ENCODE results near the gene ANKRD17.
"Not testable (repeated sequence)": the region's sequence is repeated elsewhere in the genome, so short reads cannot be mapped to it uniquely, and the experiment has no call there.

ANKRD17 gene, protein sequence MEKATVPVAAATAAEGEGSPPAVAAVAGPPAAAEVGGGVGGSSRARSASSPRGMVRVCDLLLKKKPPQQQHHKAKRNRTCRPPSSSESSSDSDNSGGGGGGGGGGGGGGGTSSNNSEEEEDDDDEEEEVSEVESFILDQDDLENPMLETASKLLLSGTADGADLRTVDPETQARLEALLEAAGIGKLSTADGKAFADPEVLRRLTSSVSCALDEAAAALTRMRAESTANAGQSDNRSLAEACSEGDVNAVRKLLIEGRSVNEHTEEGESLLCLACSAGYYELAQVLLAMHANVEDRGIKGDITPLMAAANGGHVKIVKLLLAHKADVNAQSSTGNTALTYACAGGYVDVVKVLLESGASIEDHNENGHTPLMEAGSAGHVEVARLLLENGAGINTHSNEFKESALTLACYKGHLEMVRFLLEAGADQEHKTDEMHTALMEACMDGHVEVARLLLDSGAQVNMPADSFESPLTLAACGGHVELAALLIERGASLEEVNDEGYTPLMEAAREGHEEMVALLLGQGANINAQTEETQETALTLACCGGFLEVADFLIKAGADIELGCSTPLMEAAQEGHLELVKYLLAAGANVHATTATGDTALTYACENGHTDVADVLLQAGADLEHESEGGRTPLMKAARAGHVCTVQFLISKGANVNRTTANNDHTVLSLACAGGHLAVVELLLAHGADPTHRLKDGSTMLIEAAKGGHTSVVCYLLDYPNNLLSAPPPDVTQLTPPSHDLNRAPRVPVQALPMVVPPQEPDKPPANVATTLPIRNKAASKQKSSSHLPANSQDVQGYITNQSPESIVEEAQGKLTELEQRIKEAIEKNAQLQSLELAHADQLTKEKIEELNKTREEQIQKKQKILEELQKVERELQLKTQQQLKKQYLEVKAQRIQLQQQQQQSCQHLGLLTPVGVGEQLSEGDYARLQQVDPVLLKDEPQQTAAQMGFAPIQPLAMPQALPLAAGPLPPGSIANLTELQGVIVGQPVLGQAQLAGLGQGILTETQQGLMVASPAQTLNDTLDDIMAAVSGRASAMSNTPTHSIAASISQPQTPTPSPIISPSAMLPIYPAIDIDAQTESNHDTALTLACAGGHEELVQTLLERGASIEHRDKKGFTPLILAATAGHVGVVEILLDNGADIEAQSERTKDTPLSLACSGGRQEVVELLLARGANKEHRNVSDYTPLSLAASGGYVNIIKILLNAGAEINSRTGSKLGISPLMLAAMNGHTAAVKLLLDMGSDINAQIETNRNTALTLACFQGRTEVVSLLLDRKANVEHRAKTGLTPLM (N-terminal part only)

DNA sequence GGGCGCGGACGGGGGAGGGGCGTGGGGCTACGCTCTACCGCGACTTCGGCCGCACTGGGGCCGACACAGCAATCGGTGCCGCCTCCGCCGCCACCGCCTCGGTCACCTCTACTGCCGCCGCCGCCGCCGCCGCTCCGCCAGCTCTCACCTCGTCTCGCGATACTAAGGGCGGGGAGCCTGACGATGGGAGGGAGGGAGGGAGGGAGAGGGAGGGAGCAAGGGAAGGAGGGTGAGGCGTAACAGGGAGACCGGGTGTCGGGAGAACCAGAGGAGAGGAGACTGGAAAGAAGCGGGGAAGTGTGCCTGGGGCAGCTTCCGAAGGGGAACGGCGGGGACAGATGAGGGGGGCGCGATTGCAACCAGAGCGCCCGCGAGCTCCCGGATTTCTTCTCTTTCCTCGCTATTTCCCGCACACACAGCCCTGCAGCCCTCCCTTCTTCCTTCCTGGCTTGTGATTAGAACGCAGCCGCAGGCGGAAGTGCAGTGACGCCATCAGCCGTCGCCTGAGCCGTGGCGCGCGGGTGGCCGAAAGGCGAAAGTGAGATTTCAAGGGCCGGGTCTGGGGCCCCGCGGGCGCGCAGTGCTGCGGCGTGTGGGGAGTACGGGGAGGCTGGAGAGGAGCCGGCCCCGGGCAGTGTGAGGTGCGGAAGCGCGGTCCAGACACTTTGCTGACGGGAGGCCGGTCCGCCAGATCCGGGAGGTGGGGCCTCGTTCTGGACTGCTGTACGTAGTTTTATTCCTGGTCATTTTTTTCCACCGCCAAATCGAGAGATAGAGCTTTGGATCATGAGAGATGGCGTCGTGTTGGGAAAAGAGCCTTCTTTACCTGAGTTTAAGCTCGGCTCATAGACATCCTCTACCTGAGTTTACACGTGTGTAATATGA, at the start of gene ANKRD17:
TSS of gene ANKRD17 (minus strand) at position 113 of the 885 bp plus-strand sequence. CDS start 130 bp downstream, outside the sequence.
- peak; percentile 91 for DNase-seq

DNA sequence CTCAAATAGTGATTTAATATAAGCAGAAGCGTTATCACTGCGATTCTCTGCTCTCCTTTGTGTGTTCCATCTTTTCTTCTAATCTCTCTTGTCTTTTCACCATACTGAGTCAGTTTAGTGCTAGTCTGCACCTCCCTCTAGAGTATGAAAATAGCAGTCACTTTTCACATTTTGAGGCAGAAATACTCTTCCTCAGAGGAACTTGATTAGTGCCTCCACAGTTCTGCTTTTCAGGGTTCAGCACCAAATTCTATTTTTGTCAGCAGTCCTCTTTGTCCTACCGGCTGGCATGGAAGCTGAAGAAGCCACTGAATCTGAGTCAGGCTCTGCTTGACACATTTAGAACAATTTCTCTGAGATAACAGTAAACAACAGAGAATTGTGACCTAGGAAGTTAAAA, 49.7 kb upstream of the ANKRD17 start:
- no peak for DNase-seq

DNA sequence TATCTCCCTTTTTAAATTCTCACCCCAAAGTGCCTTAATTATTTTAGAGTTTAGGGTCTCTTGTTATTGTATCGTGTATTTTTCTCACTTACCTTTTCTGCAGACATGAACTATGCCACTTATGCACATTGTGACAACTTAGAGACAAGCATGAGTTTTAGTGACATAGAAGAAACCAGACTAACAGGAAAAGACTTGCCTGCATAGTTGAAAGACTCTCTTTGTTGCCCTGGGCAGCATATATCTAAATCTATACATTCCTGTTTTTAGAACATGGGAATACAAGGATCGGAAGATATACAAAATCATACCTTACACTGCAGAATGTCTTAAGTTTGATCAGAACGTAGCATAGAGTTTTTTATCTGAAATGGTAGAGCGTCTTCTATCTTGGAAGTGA, 45.1 kb upstream of the ANKRD17 start:
- no peak for DNase-seq

DNA sequence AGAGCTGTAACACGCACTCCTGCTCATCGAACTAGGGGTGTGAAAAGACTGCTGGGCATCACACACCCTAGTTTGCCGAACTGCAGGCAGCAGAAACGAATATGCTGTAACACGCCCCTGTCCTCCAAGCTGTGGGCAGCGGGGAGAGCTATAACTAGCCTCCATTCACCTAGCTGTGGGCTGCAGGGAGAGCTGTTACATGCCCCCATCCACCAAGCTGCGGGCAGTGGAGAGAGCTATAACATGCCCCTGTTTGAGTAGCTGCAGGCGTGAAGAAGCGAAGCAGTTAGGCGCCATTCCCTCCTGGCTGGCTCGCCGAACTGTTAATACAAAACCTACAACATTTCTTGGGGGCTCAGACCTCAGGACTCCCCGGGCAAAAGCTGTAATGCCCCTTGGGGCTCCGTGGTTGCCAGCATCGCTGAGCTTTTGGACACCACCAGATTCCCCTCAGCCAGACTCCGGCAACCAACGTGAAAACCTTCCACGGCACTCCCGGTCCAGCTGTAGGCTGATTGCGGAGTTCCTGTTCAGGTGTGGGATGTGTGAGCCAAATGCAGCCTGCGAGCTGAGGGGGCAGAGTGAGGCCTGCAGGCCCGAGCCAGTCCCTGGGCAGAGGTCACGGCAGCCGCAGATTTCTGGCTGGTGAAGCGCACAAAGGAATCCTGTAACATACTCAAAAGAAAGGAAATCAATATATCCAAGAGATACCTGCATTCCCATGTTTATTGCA, 41.1 kb upstream of the ANKRD17 start:
- DNase-seq, result no peak

DNA sequence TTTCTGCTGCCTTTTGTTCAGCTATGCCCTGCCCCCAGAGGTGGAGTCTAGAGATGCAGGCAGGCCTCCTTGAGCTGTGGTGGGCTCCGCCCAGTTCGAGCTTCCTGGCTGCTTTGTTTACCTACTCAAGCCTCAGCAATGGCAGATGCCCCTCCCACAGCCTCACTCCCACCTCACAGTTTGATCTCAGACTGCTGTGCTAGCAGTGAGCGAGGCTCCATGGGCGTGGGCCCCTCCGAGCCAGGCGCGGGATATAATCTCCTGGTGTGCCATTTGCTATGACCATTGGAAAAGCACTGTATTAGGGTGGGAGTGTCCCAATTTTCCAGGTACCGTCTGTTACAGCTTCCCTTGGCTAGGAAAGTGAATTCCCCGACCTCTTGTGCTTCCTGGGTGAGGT, 34.1 kb upstream of the ANKRD17 start:
- DNase-seq, result not testable (repeated sequence)

DNA sequence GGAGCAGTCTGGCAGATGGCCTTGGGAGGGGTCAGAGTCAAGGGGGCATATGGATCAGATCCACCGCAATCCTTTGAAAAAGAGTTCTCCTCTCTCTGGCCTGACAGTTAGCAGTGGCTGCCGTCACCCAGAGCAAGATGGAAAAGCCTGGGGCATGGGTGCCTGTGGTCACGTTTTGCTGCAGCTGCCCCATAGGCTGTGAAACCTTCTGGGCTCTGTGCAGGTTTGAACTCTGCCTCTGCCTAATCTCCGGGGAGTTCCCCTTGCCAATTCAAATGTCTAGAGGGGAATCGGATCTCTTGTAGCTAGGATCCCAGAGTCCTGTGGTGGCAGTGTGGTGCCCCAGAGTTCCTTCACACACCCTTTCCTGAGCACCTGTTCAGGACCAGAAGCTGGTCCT, 23.4 kb upstream of the ANKRD17 start:
- DNase-seq, result no peak

DNA sequence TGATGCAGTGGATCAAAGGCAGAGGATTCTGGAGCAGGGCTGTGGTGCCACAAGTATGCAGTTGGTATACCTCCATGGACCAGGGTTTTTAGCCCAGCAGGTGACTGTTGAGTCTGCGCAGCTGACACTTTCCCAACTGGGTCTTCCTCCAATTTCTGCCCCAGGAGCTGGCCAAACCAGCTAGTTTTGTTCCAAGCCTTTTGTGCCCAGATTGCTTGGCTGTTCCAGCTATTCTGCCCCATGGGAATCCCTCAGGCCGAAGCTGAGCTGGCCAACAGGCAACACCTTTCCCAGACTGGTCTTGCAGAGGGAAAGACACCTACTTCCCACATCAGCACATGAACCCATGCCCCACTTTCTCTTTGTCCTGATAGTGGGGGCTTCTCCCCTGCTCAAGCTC, 22.8 kb upstream of the ANKRD17 start:
- DNase-seq, result no peak

DNA sequence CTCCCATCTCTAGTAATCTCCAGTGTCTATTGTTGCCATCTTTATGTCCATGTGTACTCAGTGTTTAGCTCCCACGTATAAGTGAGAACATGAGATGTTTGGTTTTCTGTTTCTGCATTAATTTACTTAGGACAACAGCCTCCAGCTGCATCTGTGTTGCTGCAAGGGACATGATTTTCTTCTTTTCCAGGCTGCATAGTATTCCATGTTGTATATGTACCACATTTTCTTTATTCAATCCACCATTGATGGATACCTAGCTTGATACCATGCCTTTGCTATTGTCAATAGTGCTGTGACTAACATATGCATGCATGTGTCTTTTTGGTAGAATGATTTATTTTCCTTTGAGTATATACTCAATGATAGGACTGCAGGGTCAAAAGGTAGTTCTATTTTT, 18.6 kb upstream of the ANKRD17 start:
- no peak for DNase-seq

DNA sequence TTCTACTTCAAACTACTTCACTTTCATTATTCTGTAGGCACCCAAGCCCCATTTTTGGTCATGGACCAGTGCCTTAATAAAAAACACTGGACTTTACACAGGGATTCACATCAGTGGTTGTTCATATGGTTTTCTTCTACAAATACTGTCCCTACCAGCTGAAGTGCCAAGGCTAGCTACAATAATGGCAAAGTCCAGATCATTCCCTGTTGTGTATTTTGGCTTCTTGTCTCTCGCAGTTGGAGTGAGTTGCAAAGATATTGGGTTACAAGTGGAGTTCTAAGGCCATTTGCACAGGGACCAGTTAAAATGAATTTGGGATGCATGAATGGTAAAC, 16.7 kb upstream of the ANKRD17 start:
- DNase-seq, result no peak

DNA sequence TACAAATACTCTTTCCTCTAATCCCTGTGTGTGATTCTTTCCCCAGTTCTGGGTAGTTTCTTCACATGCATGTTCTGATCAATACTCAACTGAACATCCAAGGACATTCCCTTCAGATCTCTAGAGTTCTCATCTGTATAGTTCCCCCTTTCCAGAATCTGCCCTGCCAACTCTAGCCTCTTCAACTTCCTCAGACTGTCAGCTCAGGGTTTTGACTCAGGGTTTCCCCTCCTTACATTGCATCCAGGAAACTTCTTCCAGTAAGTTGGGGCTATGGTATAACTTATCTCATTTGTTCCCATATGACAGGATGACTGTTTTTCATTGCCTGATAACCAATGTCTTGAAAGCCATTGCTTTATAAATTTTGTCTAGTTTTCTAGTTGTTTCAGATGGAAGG, 14.2 kb upstream of the ANKRD17 start:
- no peak for DNase-seq

DNA sequence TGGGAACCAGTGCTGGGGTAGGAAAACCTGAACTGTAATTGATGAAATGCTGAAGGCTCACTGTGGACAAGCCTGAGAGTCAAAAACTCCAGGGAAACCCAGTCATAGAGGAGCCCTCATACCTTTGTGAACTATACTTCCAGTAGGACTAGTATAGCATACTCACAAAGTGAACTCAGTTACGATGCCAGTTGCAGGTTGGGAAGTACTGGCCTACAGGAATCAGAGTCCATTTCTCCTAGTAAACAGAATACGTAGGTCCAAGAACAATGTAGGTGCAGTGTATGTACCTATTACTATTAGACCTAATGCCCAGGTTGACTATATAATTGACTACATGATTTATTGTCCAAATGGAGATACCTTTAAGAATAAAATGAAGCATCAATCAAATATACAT, 8.5 kb upstream of the ANKRD17 start:
- no peak for DNase-seq

DNA sequence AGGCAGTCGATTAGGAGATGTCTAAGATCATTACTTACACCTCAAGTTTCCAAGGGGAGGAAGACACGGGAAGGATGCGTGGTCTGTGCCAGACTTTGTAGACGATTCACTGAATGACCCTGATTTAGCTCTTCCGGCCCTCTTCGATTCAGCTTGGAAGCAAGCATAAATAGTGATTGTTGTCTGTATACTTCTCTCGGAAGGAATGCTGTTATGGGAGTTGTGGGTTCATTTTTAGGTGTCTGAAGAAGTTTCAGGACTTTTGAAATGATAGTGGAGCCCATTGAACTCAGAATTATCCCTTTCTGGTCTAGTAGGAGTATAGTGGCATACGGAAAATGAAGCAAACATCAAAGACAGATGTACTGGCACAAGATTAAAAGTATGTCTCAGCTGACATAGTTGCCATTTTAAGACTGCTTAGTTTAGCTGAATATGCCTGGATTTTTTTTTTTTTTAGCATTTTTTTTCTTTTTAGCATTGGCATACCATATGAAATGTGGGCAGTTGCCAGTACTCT, 1.0 kb upstream of the ANKRD17 start:
- no peak for DNase-seq

DNA sequence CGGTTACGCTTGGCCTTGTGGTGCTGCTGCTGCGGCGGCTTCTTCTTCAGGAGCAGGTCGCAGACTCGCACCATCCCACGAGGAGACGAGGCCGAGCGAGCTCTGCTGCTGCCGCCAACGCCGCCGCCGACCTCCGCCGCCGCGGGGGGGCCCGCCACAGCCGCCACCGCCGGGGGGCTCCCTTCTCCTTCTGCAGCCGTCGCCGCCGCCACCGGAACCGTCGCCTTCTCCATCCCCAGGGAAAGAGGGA, 237 bp downstream of the ANKRD17 start:
- DNase-seq, result no peak

DNA sequence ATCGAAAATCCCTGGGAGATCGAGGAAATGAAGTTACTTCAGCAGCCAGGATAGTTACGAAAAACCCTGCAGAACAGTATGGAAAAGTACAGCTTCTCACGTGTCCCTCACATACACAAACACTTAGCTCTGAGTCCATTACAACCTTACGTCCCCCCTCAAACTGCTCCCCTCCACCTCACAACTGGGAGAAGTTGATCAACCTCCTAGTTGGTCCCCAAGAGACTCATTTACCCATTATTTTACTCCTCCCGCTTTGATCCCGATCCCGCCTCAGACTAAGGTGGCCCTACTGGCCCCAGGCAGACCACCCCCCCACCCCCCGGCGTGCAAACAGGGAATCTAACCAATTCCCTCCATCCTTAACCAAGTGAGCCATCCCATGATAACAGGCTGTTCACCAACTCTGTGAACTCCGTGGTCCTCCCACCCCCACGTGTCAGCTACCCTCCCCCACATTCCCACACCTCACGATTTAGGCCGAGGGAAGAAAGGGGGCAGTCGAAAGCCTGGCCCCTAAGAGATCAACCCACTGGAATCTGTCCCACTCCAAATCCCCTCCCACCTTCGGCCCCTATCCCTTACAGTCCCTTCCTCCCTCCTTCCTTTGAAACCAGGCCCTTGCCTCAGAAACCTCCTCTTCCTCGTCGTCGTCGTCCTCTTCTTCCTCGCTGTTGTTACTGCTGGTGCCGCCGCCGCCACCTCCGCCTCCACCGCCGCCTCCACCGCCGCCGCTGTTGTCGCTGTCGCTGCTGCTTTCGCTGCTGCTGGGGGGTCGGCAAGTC, 755 bp downstream of the ANKRD17 start:
- DNase-seq, result peak; percentile 21

DNA sequence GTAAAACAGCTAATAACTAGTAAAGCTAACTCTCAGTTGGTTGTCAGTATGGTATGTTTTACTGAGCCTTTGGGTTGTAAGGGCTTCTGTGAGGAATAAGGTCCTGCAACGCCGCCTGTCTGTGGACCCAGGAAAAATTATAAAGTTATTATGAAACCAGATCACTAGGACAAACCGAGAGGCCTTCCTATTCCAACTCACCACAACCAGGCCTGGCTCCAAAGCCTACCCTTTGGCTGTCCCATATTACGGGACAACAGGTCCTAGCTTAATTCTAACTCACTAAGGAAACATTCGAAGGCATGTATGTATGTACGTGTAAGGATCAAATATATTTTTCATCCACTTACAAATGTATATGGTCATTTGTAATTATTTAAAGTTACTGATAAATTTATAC, 1.4 kb downstream of the ANKRD17 start:
- peak; percentile 44 for DNase-seq

DNA sequence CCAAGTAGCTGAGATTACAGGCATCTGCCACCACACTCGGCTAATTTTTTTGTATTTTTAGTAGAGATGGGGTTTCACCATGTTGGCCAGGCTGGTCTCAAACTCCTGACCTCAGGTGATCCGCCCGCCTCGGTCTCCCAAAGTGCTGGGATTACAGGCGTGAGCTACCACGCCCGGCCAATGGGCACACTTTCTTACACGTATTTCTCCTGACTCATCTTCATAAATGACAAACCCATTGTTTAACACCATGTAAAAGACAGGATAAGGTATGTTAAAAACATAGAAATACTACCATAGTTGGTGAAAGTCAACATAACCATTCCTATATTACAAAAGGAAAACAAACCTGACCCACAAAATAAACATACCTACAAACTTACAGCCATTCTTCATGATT, 2.8 kb downstream of the ANKRD17 start:
- not testable (repeated sequence) for DNase-seq

DNA sequence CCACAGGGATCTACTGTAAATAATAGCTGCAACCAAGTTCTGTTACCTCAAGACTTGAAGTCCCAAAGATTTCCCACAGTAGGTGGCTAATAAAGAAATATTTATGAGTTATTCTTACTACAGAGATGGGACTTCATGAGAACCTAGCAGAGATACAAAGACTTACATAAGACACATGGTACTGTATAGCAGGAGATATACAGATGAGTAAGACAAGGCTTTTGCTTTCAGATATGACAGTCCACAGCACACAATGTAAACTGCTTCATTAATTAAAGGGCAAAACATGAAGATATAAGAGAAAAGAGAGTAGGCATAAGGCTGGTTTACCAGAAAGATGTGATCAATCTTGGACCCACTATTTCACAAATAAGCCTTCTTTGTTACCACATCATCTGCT, 6.6 kb downstream of the ANKRD17 start:
- DNase-seq, result no peak

DNA sequence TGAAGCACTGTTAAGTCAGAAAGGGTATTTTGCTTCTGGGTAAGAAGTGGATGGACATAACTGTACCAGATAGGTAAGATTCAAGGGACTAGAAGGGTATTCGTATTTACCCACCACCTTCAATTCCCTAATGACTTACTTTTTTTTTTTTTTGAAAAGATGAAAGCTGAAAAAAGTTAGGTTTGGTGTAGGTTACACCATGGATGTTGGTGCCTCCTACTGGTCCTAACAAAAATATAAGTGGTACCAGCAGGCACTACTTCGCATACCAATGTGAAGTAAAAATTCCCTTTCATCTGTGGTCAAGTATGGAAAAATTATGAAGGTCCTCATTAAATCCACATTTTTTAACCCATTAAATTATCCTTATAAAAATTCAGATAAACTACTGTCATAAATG, 7.2 kb downstream of the ANKRD17 start:
- no peak for DNase-seq

DNA sequence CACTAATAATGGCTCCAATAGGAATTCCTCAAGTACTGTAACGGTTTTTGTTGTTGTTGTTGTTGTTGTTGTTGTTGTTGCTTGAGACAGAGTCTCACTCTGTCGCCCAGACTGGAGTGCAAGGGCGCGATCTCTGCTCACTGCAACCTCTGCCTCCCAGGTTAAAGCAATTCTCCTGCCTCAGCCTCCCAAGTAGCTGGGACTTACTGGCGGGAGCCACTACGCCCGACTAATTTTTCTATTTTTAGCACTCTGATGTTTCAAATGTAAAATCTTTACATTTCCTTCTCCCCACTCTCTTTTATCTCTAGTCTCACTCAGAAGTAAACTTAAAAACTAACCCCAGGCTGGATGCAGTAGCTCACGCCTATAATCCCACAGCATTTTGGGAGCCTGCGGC, 8.0 kb downstream of the ANKRD17 start:
- DNase-seq, result no peak

DNA sequence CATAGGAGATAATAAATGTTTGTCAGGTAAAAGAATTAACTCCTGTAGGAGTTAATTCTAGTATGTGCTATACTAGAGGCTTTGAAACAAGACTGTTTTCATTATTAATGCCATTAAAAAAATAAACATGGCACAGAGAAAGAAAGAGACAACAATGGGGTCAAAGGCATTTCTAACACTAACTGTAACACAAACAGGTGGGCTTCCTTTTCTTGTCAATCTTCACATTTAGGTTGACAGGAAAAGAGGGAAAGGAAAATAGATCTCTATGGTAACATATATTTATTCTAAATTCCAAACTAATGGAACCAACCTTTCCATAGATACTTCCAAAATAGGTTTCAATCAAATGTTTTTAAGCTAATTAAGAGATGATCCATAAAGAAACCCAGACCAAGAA, 9.8 kb downstream of the ANKRD17 start:
- no peak for DNase-seq

DNA sequence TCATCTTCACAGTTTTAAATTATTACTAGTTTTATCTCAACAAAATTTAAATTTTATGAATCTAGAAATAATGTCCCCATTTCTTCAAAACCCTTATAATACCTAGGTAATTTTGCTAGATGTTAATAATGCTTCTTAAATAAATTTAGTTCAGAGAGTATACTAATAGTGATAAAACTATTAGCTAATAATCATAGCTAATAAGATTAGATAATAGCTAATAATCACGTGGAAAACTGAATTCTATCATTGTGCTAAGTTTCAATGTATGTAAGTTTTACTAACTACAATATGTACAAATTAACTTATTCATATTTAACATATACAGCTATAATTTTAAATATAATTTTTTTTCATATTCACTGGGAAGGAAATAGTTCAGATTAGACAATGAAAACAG, 10.2 kb downstream of the ANKRD17 start:
- DNase-seq, result no peak
